CD4-positive, alpha-beta T cell treated with Interferon gamma for 1 hour (primary cell): ENCODE data around the gene EFNA5.

Experiments
- DNase-seq: peaks from one replicate; pipeline ENCODE4 v3.0.0-alpha.2; 2020

The EFNA5 gene

GRCh38 chr5:107415762-107416161 lies 255.0 kb downstream of the EFNA5 start:
- no peak for DNase-seq

GRCh38 chr5:107414802-107415201 lies 255.9 kb downstream of the EFNA5 start:
- DNase-seq = no peak

GRCh38 chr5:107413754-107414153 lies 257.0 kb downstream of the EFNA5 start:
- no peak for DNase-seq

- DNase-seq = no peak
Observed at GRCh38 chr5:107408564-107408963, 262.2 kb downstream of the EFNA5 start.

- DNase-seq = no peak
Observed at GRCh38 chr5:107407713-107408298, 262.9 kb downstream of the EFNA5 start.

- no peak for DNase-seq
Observed at GRCh38 chr5:107404595-107405374, 266.0 kb downstream of the EFNA5 start.

- no peak for DNase-seq
Observed at GRCh38 chr5:107403228-107403953, 267.3 kb downstream of the EFNA5 start.

GRCh38 chr5:107402434-107403227 lies 268.1 kb downstream of the EFNA5 start:
- no peak for DNase-seq

- DNase-seq = no peak
Observed at GRCh38 chr5:107401470-107402122, 269.1 kb downstream of the EFNA5 start.

GRCh38 chr5:107400328-107400727 lies 270.4 kb downstream of the EFNA5 start:
- no peak for DNase-seq

GRCh38 chr5:107398703-107399102 lies 272.0 kb downstream of the EFNA5 start:
- DNase-seq = no peak

- no peak for DNase-seq
Observed at GRCh38 chr5:107396351-107396690, 274.4 kb downstream of the EFNA5 start.

GRCh38 chr5:107395632-107396350 lies 274.9 kb downstream of the EFNA5 start:
- no peak for DNase-seq

- no peak for DNase-seq
Observed at GRCh38 chr5:107393851-107394250, 276.9 kb downstream of the EFNA5 start.

GRCh38 chr5:107391787-107392186 lies 278.9 kb downstream of the EFNA5 start:
- DNase-seq = no peak

- DNase-seq = peak; percentile 4
Observed at GRCh38 chr5:107389775-107390148, 281.0 kb downstream of the EFNA5 start.

- DNase-seq = peak; percentile 35
Observed at GRCh38 chr5:107389130-107389774, 281.5 kb downstream of the EFNA5 start.

- DNase-seq = no peak
Observed at GRCh38 chr5:107388141-107388861, 282.4 kb downstream of the EFNA5 start.

- no peak for DNase-seq
Observed at GRCh38 chr5:107387526-107388140, 283.1 kb downstream of the EFNA5 start.

GRCh38 chr5:107385708-107386107 lies 285.0 kb downstream of the EFNA5 start:
- no peak for DNase-seq
